PC-3 (cell line): ENCODE results near the gene PHC2. TPM values are rescaled to one million over a fixed set of nuclear protein-coding genes. Genes with fewer than 3 reads are reported as not detected.

Experiments
- ATAC-seq: fragments of 200-7000 bp; cut with Tn5 transposase; 2 replicates; pipeline ENCODE4 v1.9.1; 2020; ENCODE audit warnings: mild to moderate bottlenecking, moderate library complexity
- BruUV-seq: library from RNA; stranded (reverse); fragments of 400-500 nt; replicated peaks from 2 replicates; lab custom pipeline; 2021; lab: Mats Ljungman, UMichigan
- CTCF ChIA-PET: fragments of 300-600 bp; sonication (Branson Sonifier 250); formaldehyde crosslinking; loops from one replicate; lab custom pipeline; 2022; ENCODE audit warnings: antibody characterized with exemption; lab: Charles Lee
- POLR2A ChIA-PET: fragments of 300-600 bp; sonication (Branson Sonifier 250); formaldehyde crosslinking; loops from one replicate; lab custom pipeline; 2022; ENCODE audit warnings: antibody characterized with exemption; ENCODE audit not compliant: unreplicated experiment; lab: Charles Lee
- DNase-seq: peaks from one replicate; pipeline ENCODE4 v3.0.0-alpha.2; 2015
- H2AFZ ChIP-seq: fragments of 300-600 bp; sonication (generic); 2 replicates; pipeline ENCODE4 v1.6.0; 2016; ENCODE audit warnings: antibody characterized with exemption, low read length
- H3F3A ChIP-seq: fragments of 300-600 bp; sonication (generic); one replicate; pipeline ENCODE4 v1.6.0; 2017; ENCODE audit warnings: antibody characterized with exemption, low read length, control low read depth, mild to moderate bottlenecking; ENCODE audit not compliant: unreplicated experiment
- H3K27ac ChIP-seq: fragments of 300-600 bp; sonication (generic); 2 replicates; pipeline ENCODE4 v1.5.1; 2016; ENCODE audit warnings: mild to moderate bottlenecking, low read length
- H3K27me3 ChIP-seq: fragments of 300-600 bp; sonication (generic); 2 replicates; pipeline ENCODE4 v1.6.1; 2016; ENCODE audit warnings: low read length, mixed read lengths
- H3K36me3 ChIP-seq: fragments of 300-600 bp; sonication (generic); 2 replicates; pipeline ENCODE4 v1.6.1; 2016; ENCODE audit warnings: low read depth, mixed run types, low read length, mixed read lengths
- H3K4me1 ChIP-seq: fragments of 300-600 bp; sonication (generic); 2 replicates; pipeline ENCODE4 v1.5.1; 2016; ENCODE audit warnings: low read length; ENCODE audit not compliant: insufficient read depth
- H3K4me2 ChIP-seq: fragments of 300-600 bp; sonication (generic); 2 replicates; pipeline ENCODE4 v1.6.0; 2016; ENCODE audit warnings: low read length
- H3K4me3 ChIP-seq: fragments of 300-600 bp; sonication (generic); 2 replicates; pipeline ENCODE4 v1.5.1; 2016; ENCODE audit warnings: mild to moderate bottlenecking, low read length, mixed read lengths
- H3K79me2 ChIP-seq: fragments of 300-600 bp; sonication (generic); 2 replicates; pipeline ENCODE4 v1.6.1; 2017; ENCODE audit warnings: low read length, mixed read lengths
- H3K9ac ChIP-seq: fragments of 300-600 bp; sonication (generic); 2 replicates; pipeline ENCODE4 v1.6.0; 2016; ENCODE audit warnings: mild to moderate bottlenecking, low read length
- H3K9me2 ChIP-seq: fragments of 300-600 bp; sonication (generic); replicated peaks from 2 replicates; pipeline ENCODE4 v1.6.1; 2016; ENCODE audit warnings: mixed run types, low read length, mixed read lengths
- H3K9me3 ChIP-seq: fragments of 300-600 bp; sonication (generic); 2 replicates; pipeline ENCODE4 v1.6.1; 2016; ENCODE audit warnings: low read length, mixed read lengths
- H4K20me1 ChIP-seq: fragments of 300-600 bp; sonication (generic); 2 replicates; pipeline ENCODE4 v1.6.1; 2016; ENCODE audit warnings: low read length, mixed read lengths
- CTCF ChIP-seq: fragments of 300-600 bp; sonication (generic); conservative IDR thresholded peaks from 2 replicates; pipeline ENCODE4 v1.5.1; 2017; ENCODE audit warnings: antibody characterized with exemption, low read depth, mild to moderate bottlenecking, low read length
- EZH2 ChIP-seq: fragments of 300-600 bp; sonication (generic); IDR thresholded peaks from one replicate; pipeline ENCODE4 v1.6.1; 2017; ENCODE audit warnings: antibody characterized with exemption, mild to moderate bottlenecking, low read length; ENCODE audit not compliant: unreplicated experiment
- EZH2phosphoT487 ChIP-seq: fragments of 300-600 bp; sonication (generic); IDR thresholded peaks from 2 replicates; pipeline ENCODE4 v1.6.1; 2018; ENCODE audit warnings: mild to moderate bottlenecking, antibody characterized with exemption, low read length, borderline replicate concordance
- intact Hi-C: fragments of 100-400 bp; cut with micrococcal nuclease; formaldehyde crosslinking; loops from 2 replicates; pipeline ENCODE4 v1.9.0; 2023
- total RNA-seq: library from RNA; depleted of rRNA; stranded (reverse); fragments of >200 nt; gene quantifications from 2 replicates; pipeline ENCODE4 v1.2.3, GENCODE V29; 2014

The PHC2 gene
- total RNA-seq, 1 experiment from 2014 or later, result 134 TPM

GRCh38 chr1:33349778-33350610, 80.9 kb downstream of the PHC2 start:
- ATAC-seq, result peak; percentile 61
- Histone ChIP-seq H3K4me2 (peak overlapping the region; percentile 97), H2AFZ (peak overlapping the region; percentile 83), H3K4me1 (peaks cover 50% of the 10 kb centered on the region), H3K9me3 (no peaks in the 10 kb centered on the region), H3K9ac (peak overlapping the region; percentile 88), H4K20me1 (peaks cover 30% of the 10 kb centered on the region), H3K27ac (peak overlapping the region; percentile 80), H3K9me2 (no peaks in the 10 kb centered on the region), H3F3A (peaks cover 4% of the 10 kb centered on the region), H3K4me3 (peak overlapping the region; percentile 73), H3K36me3 (peaks cover 33% of the 10 kb centered on the region), H3K27me3 (no peaks in the 10 kb centered on the region), H3K79me2 (peaks cover 67% of the 10 kb centered on the region)
- POLR2A ChIA-PET, result interaction anchor here (0.5 to 0.6 kb wide), 2 partner anchors 14 to 87 kb away, joined by 3 to 4 read pairs; no protein-coding TSS in a partner anchor
- no peak for TF ChIP-seq CTCF
- TF ChIP-seq EZH2, result no peak
- no peak for TF ChIP-seq EZH2phosphoT487
- DNase-seq, result peak; percentile 87
- intact Hi-C loops, result loop anchor here (1.0 kb wide), 1 partner anchor 223 kb away; no protein-coding TSS in a partner anchor
- no TSS peak for BruUV-seq
- CTCF ChIA-PET, result interaction anchor here (0.6 kb wide), 2 partner anchors 33 to 106 kb away, joined by 3 to 6 read pairs; no protein-coding TSS in a partner anchor

GRCh38 chr1:33349081-33349759, 81.7 kb downstream of the PHC2 start:
- TF ChIP-seq EZH2, result no peak
- TF ChIP-seq CTCF, result no peak
- TF ChIP-seq EZH2phosphoT487, result no peak
- H2AFZ ChIP-seq, result no peak overlapping the region
- H3K27me3 ChIP-seq, result no peaks in the 10 kb centered on the region
- POLR2A ChIA-PET, result interaction anchor here (0.5 to 0.6 kb wide), 2 partner anchors 13 to 1824 kb away, joined by 3 to 4 read pairs; no protein-coding TSS in a partner anchor
- H3K9me3 ChIP-seq, result no peaks in the 10 kb centered on the region
- peaks cover 57% of the 10 kb centered on the region for H3K4me1 ChIP-seq
- ATAC-seq (peak; percentile 10), DNase-seq (peak; percentile 28)
- no TSS peak for BruUV-seq
- peaks cover 37% of the 10 kb centered on the region for H3K36me3 ChIP-seq
- peak overlapping the region; percentile 97 for H3K4me3 ChIP-seq
- peaks cover 75% of the 10 kb centered on the region for H3K79me2 ChIP-seq
- H3K27ac ChIP-seq, result peak overlapping the region; percentile 94
- peaks cover 34% of the 10 kb centered on the region for H4K20me1 ChIP-seq
- peaks cover 4% of the 10 kb centered on the region for H3F3A ChIP-seq
- CTCF ChIA-PET, result interaction anchor here (0.6 kb wide), 2 partner anchors 34 to 107 kb away, joined by 3 to 6 read pairs; no protein-coding TSS in a partner anchor
- no peaks in the 10 kb centered on the region for H3K9me2 ChIP-seq
- peak overlapping the region; percentile 90 for H3K9ac ChIP-seq
- peak overlapping the region; percentile 90 for H3K4me2 ChIP-seq
- intact Hi-C loops, result no loop called here
